ENCODE measurements around the gene PNPO.
"Not testable (repeated sequence)": the region's sequence is repeated elsewhere in the genome, so short reads cannot be mapped to it uniquely, and the experiment has no call there.

The PNPO gene

DNA sequence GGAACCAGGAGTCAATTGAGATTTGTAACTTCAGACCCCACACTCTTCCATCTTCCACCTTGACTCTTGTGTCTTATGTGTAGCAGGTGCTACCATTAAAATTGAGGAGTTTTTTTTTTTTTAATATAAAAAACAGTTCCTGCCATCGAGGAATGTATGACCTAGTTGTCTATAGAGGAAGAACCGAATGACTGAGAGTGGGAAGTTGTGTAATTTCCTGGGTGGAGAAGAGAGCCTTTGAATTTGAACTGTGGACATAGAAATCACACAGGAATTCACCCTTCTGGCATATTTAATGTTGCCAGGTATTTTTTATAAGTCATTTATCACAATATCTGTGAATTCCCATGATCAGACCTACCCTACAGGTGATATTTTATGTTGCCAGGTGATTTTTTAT, 23.4 kb upstream of the PNPO start:
- no peak for DNase-seq (ENCODE audit: low read depth, low spot score)

GRCh38 chr17:47918991-47919390, 22.4 kb upstream of the PNPO start:
- DNase-seq (ENCODE audit: low read depth, low spot score) = no peak

DNA sequence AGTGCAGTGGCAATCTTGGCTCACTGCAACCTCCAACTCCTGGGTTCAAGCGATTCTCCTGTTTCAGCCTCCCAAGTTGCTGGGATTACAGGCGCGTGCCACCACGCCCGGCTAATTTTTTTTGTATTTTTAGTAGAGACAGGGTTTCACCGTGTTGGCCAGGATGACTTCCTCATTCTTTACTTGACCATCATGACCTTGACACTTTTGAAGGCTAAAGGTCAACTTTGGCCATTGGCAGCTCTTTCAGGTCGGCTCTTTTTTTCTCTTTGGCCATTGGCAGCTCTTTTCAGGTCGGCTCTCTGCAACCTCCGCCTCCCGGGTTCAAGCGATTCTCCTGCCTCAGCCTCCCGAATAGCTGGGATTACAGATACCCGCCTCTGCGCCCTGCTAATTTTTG, 21.5 kb upstream of the PNPO start:
- DNase-seq (ENCODE audit: low read depth, low spot score) = not testable (repeated sequence)

DNA sequence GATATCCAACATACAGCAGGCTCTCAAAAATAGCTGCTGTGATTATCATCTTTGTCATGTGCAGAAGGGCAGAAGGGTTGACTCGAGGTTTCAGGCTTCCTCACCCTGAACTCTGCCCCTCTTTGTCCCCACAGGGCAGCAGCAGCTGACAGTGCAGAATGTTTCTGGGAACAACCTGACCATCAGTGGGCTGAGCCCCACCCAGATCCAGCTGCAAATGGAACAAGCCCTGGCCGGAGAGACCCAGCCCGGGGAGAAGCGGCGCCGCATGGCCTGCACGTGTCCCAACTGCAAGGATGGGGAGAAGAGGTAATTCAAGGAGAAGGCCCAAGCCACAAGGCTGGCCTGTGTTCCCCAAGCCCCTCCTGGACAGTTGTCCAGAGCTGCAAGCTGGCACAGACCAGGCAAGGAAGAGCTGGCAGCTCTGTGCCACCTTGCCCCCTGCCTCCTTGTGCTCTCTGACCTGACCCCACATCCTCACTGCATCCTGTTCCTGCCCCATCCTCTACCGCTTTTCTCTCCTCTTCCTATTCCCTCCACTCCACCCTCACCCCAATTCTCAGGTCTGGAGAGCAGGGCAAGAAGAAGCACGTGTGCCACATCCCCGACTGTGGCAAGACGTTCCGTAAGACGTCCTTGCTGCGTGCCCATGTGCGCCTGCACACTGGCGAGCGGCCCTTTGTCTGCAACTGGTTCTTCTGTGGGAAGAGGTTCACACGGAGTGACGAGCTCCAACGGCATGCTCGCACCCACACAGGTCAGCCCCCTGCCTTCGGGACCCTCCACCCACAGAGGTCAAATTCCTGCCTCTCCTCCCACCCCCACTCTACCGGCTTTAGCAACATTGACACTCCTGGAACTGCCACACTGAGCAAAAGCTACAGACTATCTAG, 16.3 kb upstream of the PNPO start:
- no peak for DNase-seq (ENCODE audit: low read depth, low spot score)

GRCh38 chr17:47925678-47925988, 15.7 kb upstream of the PNPO start:
- no peak for DNase-seq (ENCODE audit: low read depth, low spot score)

DNA sequence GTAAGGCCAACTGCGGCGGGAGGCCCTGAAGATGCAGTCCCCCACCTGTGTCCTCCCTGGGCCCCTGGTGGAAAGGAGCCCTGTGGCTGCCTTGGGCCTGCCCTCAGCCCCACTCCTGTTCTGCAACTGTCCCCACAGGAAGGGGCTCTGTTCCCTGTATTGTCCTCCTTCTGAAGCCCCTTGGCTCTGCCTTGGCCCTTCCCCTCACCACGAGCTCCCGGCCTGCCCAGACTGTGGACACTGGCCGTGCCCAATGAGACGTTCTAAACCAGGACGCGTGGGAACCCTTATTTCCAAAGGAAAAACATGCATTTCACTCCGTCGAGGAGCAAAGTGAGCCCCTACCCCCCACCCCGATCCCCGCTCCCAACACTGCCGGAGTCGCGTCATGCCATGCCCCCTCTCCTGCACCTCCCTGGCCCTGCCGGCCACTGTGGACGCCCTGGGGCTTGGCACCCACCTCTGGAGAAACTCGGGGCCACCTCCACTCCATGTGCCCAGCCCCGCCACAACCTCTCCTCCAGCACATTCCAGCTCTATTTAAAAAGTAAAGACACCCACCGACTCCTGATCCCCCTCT, 13.5 kb upstream of the PNPO start:
- DNase-seq (ENCODE audit: low read depth, low spot score) = no peak

GRCh38 chr17:47928415-47928814, 13.0 kb upstream of the PNPO start:
- DNase-seq (ENCODE audit: low read depth, low spot score) = no peak

DNA sequence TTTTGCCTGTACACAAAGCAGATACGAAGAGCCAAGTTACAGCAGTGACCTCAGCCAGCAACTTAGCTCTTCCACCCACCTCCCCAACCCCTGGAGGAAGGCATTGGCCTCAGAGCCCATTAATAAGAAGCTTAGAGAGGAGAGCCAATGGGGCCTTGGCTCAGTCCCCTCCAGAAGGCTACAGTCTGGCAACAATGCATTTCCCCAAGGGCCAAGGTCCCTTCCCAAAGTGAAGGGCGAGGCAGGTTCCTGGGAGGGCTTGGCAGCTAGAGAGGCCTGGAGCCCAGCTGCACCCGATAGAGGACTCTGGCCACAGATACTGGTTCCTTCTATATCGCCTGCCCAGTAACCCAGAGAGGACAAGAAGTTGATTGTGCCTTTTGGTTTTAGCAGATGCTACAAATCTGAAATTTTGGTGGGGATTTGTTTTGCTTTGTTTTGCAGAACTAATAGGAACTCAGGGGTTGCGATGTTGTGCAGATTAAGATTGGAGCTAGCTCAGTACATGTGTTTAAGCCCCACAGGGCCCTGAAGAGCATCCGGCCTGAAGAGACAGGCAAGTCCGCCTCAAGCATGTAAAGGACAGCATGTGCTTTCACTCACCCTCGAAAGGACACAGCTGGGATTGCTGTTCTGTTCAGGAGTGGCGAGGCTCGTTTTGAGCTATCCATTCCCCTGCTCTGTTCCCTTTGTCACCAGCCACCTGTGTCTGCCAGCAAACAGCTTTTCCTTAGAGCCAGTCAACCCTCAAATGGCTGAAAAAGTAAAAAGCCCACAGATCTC, 12.0 kb upstream of the PNPO start:
- DNase-seq (ENCODE audit: low read depth, low spot score) = no peak

DNA sequence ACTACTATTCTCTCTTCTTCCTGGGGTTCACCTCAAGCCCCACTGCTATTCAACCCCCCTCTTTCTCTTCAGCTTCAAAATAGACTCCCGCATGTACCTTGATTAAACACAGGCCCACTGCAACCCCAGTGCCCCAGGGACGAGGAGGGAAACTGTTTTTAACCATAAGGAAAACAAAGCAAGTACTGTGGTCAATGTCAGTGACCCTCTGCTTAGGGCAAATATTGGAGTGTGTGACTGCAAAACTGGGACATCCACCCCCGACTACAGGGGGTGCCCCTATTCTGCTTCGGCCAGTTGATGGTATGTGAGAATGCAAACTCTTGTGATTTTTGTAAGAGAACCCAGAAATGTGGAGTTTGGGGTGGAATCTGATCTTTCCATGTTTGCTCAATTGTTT, 9.5 kb upstream of the PNPO start:
- DNase-seq (ENCODE audit: low read depth, low spot score) = no peak

DNA sequence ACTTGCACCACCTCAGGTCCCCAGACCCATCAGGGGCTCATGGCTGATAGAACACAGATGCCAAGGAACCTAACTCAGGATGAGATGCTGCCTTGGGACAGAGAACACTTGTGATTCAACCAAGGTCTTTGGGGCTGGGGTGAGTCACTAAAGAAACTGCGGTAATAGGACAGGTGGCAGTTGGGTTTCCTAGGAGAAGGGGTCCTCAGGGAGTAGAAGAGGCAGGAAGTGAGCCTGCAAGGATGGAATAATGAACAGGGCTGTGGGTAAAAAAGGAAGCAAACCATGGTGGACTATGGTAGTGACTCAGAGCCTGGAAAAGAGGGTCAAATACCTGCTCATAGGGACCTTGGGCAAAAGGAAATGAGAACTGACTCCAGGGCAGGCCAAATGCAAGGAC, 6.5 kb upstream of the PNPO start:
- no peak for DNase-seq (ENCODE audit: low read depth, low spot score)

DNA sequence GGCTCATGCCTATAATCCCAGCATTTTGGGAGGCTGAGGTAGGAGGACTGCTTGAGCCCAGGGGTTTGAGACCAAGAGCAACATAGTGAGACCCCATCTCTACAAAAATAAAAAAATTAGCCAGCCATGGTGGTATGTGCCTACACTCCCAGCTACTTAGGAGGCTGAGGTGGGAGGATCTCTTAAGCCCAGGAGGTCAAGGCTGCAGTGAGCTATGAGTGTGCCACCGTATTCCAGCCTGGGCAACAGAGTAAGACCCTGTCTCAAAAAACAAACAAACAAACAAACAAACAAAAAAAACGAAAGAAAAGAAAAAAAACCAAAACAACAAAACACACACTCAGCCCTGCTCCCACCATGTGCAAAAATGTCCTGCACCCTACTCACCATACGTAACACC, 5.9 kb upstream of the PNPO start:
- not testable (repeated sequence) for DNase-seq (ENCODE audit: low read depth, low spot score)

DNA sequence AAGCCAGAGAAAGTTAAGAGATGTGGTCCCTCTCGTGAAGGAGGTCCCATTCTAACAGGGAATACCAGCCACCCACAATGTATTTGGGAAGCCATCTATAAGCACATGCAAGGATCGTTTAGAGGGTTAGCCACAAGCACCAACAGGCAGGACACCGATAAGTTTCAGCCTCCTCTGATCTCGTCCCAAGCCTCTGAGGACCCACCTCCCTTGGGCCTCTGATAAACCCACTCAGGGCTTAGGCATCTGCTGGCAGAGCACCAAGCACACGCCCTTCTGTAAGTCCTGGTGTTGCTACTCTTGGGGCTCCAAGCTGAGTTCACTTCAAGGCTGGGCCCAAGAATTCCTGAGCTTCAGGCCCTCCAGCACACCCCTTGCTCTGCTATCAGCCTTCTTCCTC, 5.4 kb upstream of the PNPO start:
- no peak for DNase-seq (ENCODE audit: low read depth, low spot score)

DNA sequence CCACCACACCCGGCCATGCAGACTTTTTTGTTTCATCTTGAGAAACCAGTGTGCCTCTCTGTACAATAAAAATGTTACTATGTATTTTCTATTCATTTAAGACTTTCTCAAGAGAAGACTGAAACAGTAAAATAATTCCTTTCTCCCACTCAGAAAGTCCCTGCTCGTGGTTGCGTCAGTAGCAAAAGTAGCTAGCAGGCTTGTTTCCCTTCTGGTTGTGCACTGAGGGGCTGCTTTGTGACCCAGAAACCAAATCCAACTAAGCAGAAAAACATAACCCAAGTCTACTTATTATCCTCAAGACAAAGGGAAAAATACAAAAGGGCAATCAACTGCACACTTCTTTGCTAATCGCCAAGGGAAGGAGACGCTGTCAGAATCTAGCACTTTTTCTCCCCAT, 3.4 kb upstream of the PNPO start:
- no peak for DNase-seq (ENCODE audit: low read depth, low spot score)

DNA sequence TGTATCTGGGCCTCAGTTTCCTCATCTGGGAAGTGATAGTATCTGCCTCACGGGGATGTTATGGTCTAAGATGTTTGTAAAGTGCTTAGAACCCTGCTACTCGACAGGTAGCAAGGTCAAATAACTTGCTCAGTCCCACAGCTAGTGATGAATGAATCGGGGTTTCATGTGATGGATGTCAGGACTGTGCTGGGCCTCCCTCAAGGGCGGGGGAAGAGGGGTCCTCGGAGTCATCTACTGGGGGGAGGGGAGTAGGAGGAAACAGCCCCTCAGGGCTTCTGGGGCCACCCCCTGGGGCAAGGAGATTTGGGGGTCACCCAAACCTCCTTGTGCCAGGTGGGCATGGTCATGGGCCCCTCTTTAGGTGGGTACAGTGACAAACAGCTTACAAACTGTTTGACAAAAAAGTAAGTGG, 732 bp downstream of the PNPO start:
- DNase-seq (ENCODE audit: low read depth, low spot score) = no peak

DNA sequence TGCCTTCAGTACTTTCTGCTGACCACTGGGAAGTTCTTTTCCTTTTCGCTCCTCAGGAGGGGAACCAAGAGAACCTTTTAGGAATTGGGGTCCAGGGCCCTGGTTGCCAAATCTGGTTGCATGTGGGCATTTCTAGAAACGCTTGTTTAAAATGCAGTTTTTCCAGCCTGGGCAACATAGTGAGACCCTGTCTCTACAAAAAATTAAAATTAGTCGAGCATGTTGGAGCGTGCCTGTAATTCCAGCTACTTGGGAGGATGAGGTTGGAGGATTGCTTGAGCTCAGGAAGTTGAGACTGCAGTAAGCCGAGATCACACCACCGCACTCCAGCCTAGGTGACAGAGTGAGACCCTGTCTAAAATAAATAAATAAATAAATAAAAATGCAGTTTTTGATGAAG, 1.2 kb downstream of the PNPO start:
- DNase-seq (ENCODE audit: low read depth, low spot score) = no peak

GRCh38 chr17:47945080-47945479, 3.7 kb downstream of the PNPO start:
- DNase-seq (ENCODE audit: low read depth, low spot score) = no peak

DNA sequence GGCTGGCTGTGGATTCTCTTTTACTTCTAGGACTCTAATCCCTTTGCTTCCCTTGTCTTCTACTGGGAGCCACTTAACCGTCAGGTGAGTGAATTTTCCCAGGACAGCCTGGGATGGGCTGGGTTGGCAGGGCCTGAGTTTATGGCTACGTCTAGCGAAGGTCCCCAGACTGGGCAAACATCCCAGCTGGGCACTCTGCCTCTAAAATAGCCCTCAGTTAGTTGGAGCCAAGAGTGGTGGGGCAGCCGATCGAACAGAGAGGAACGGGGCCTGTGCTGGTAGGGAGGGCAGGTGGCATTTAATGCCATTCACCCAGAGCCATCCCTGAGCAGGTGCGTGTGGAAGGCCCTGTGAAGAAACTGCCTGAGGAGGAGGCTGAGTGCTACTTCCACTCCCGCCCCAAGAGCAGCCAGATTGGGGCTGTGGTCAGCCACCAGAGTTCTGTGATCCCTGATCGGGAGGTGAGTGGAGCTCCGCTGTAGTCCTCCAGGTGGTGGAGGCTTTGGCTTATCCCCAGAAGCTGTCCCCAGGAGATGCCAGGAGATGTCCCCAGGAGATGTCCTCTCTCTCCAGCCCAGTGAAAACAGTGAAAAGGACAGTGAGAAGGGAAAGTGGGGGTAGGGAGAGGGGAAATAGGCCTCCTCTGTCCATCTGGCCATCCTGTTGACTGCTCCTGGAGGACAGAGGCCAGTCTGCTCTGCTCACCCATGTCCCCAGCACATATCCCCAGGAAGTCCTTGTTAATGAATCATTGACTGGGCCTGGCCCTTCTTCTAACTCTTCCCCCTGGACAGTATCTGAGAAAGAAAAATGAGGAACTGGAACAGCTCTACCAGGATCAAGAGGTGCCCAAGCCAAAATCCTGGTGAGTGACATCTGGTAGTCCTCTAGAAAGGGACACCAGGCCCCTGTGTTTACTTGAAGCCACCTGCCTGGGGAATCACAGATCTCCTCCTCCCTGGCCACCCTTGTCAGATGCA, 4.4 kb downstream of the PNPO start:
- DNase-seq (ENCODE audit: low read depth, low spot score) = no peak

- DNase-seq (ENCODE audit: low read depth, low spot score) = no peak
Observed at GRCh38 chr17:47946516-47946915, 5.1 kb downstream of the PNPO start.

- DNase-seq (ENCODE audit: low read depth, low spot score) = no peak
Observed at GRCh38 chr17:47946929-47947397, 5.6 kb downstream of the PNPO start.

GRCh38 chr17:47948706-47949196, 7.4 kb downstream of the PNPO start:
- DNase-seq (ENCODE audit: low read depth, low spot score) = no peak

DNA sequence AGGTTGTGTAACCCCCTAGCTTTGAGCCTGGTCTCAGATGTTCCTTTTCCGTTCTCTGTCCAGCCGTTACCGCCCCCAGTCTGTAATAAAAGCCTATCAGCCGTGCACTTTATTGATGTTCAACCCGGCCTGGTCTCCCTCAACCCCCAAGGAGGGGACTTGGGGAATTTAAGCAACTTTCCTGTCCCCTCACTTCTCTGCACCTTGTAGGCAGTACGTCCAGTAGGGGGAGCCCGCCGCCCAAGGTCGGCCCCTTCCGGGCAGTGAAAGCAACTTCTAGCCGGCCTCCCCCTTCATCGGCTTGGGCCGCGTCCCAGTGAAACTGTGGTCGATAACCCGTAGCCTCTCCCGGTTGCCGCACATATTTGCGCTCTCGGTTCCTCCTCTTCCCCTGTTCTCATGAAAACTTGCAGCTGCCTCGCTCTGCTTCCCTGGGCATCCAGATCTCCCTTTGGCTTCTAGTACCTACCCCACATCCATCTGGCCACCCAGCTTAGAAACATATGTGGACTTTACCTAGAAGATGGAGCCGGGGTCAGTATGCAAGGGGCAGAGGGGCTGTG, 7.9 kb downstream of the PNPO start:
- DNase-seq (ENCODE audit: low read depth, low spot score) = no peak
